Keratinocyte (primary cell): ENCODE data around the gene PDE1C.

Experiments
- EZH2 ChIP-seq: IDR thresholded peaks from one replicate; pipeline ENCODE4 v1.6.1; 2012; ENCODE audit warnings: inconsistent platforms, mild to moderate bottlenecking, low read length, moderate library complexity
- TF ChIP-seq, protein P1 (sequence below), 3 experiments: IDR thresholded peaks in 1 of 3; conservative IDR thresholded peaks in 1 of 3; optimal IDR thresholded peaks in 1 of 3; 2 replicates in 2 of 3; 3 replicates in 1 of 3; pipeline versions ENCODE3 to v1.5.1; 2011; ENCODE audit warnings: low read length in 3 of 3, mild to moderate bottlenecking in 3 of 3, moderate library complexity in 2 of 3, control low read depth in 1 of 3, inconsistent platforms in 1 of 3; ENCODE audit not compliant: insufficient read depth in 2 of 3; ENCODE audit errors: extremely low read depth in 1 of 3

DNA sequence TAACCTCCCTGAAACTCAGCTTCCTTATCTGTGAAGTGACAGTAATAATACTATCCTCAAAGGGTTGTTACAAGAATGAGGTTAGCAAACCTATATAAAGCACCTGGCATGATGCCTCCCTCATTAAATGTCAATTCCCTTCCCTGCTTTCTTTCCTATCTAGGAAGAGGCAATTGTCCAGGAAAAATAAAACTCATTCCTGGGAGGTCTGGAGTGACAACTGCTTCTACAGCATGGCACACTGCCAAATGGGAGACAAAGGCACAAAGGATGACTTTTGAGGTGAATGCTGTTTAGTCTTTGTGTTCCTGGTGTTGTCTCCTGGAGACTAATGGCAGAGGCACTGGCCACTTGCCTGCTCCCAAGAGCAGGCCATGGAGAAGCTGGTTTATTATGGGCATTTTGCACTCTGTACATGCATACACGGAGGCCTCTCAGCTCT lies 32.2 kb upstream of the PDE1C start:
- TF ChIP-seq, protein P1, sequence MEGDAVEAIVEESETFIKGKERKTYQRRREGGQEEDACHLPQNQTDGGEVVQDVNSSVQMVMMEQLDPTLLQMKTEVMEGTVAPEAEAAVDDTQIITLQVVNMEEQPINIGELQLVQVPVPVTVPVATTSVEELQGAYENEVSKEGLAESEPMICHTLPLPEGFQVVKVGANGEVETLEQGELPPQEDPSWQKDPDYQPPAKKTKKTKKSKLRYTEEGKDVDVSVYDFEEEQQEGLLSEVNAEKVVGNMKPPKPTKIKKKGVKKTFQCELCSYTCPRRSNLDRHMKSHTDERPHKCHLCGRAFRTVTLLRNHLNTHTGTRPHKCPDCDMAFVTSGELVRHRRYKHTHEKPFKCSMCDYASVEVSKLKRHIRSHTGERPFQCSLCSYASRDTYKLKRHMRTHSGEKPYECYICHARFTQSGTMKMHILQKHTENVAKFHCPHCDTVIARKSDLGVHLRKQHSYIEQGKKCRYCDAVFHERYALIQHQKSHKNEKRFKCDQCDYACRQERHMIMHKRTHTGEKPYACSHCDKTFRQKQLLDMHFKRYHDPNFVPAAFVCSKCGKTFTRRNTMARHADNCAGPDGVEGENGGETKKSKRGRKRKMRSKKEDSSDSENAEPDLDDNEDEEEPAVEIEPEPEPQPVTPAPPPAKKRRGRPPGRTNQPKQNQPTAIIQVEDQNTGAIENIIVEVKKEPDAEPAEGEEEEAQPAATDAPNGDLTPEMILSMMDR (optimal IDR thresholded peaks at IDR 0.05 in 1 of 3, IDR thresholded peaks at IDR 0.05 in 1 of 3, conservative IDR thresholded peaks at IDR 0.05 in 1 of 3; ENCODE audit: extremely low read depth in 1 of 3, insufficient read depth in 2 of 3, low read length in 3 of 3) = no peak
- no peak for TF ChIP-seq EZH2
